Sigmoid colon (tissue), 4 donors: ENCODE data around the gene UBFD1.

Source experiments
- EP300 ChIP-seq, 4 donors: sonication (generic); formaldehyde crosslinking; IDR thresholded peaks; one replicate each; pipeline ENCODE4 v1.6.1; 2017; ENCODE audit warnings: antibody characterized with exemption in 4 of 4
- POLR2A ChIP-seq, 2 donors: fragments of 450-650 bp; IDR thresholded peaks; one replicate each; pipeline ENCODE4 v1.6.1; 2016; ENCODE audit warnings: antibody characterized with exemption in 2 of 2, mild to moderate bottlenecking in 2 of 2, moderate library complexity in 2 of 2
- POLR2AphosphoS5 ChIP-seq, 4 donors: sonication (generic); formaldehyde crosslinking; IDR thresholded peaks; one replicate each; pipeline ENCODE4 v1.6.1; 2017; ENCODE audit warnings: antibody characterized with exemption in 4 of 4
- TF ChIP-seq, protein P1 (sequence below), 4 experiments: fragments of 450-650 bp in 3 of 4; fragments of 200-600 bp in 1 of 4; IDR thresholded peaks; one replicate each; pipeline ENCODE4 v1.5.1; 2016 to 2019; ENCODE audit warnings: antibody characterized with exemption in 4 of 4, mild to moderate bottlenecking in 3 of 4, moderate library complexity in 2 of 4

DNA sequence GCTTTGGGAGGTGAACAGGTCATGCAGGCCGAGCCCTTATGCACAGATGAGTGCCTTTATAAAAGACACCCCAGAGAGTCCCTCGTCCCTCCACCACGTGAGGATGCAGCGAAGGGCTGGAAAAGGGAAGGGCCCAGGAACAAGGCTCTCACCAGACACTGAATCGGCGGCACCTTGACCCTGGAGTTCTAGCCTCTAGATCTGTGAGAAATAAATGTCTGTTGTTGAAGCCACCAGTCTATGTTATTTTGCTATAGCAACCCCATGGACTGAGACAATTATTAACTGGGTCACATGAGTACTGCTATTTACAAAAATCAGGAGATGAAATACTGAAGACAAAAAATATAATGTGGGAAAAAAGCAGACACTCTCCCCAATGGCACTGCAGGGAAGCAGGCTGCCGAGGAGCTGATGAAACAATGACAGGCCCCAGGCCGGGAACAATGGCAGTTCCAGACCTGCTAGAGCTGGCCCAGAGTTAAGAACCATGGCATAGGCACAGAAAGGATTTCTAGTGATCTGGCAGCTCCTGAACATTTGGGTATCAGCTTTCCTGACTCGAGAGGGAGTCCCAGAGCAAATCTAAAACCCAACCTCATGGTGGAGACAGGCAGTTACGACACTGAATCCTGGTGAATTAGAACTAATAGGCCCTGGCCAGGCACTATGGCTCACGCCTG lies 29.4 kb upstream of the UBFD1 start:
- TF ChIP-seq, protein P1, sequence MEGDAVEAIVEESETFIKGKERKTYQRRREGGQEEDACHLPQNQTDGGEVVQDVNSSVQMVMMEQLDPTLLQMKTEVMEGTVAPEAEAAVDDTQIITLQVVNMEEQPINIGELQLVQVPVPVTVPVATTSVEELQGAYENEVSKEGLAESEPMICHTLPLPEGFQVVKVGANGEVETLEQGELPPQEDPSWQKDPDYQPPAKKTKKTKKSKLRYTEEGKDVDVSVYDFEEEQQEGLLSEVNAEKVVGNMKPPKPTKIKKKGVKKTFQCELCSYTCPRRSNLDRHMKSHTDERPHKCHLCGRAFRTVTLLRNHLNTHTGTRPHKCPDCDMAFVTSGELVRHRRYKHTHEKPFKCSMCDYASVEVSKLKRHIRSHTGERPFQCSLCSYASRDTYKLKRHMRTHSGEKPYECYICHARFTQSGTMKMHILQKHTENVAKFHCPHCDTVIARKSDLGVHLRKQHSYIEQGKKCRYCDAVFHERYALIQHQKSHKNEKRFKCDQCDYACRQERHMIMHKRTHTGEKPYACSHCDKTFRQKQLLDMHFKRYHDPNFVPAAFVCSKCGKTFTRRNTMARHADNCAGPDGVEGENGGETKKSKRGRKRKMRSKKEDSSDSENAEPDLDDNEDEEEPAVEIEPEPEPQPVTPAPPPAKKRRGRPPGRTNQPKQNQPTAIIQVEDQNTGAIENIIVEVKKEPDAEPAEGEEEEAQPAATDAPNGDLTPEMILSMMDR (IDR thresholded peaks at IDR 0.05), result no peak
- TF ChIP-seq POLR2AphosphoS5 (IDR thresholded peaks at IDR 0.05) (no peak), POLR2A (IDR thresholded peaks at IDR 0.05) (no peak), EP300 (IDR thresholded peaks at IDR 0.05) (no peak)
